Adrenal gland (tissue), 12 donors: ENCODE results near the gene ASCL2. TPM values are rescaled to one million over a fixed set of nuclear protein-coding genes. Genes with fewer than 3 reads are reported as not detected.

Experiments
- DNase-seq, 7 donors: peaks; one replicate each; pipeline ENCODE4 v3.0.0-alpha.2; 2019 to 2020
- H3K27ac ChIP-seq, 5 donors: fragments of 200-600 bp; sonication (generic) in 4 of 5; 1 replicate in 3 of 5; 2 replicates in 2 of 5; pipeline versions ENCODE4 v1.5.1 to v1.8.0; 2016 to 2020; ENCODE audit warnings: mild to moderate bottlenecking in 1 of 5
- H3K27me3 ChIP-seq: fragments of 200-600 bp; 2 replicates; pipeline ENCODE4 v1.8.0; 2021
- H3K36me3 ChIP-seq, 2 donors: fragments of 200-600 bp; replicated peaks in 1 of 2; 1 replicate in 1 of 2; 2 replicates in 1 of 2; pipeline versions ENCODE4 v1.5.1 to v1.8.0; 2018 to 2022
- H3K4me1 ChIP-seq, 2 donors: fragments of 200-600 bp; replicated peaks in 1 of 2; 1 replicate in 1 of 2; 2 replicates in 1 of 2; pipeline versions ENCODE4 v1.5.1 to v1.8.0; 2018 to 2021
- H3K4me3 ChIP-seq, 4 donors: fragments of 200-600 bp; sonication (generic) in 3 of 4; one replicate each; pipeline ENCODE4 v1.5.1; 2016 to 2018
- H3K9me3 ChIP-seq, 3 donors: fragments of 200-600 bp; sonication (generic) in 1 of 3; replicated peaks in 1 of 3; 1 replicate in 2 of 3; 2 replicates in 1 of 3; pipeline versions ENCODE4 v1.5.1 to v1.8.0; 2016 to 2021
- POLR2A ChIP-seq, 2 donors: fragments of 450-650 bp; IDR thresholded peaks; one replicate each; pipeline ENCODE4 v1.6.1; 2017; ENCODE audit warnings: antibody characterized with exemption in 2 of 2, mild to moderate bottlenecking in 2 of 2, moderate library complexity in 1 of 2
- WGBS, 4 donors: extraction: QIAGEN DNeasy Blood & Tissue Kit in 2 of 4; methylation state at CpG; one replicate each; pipeline versions ENCODE4 v1.1.5 to v1.1.7; 2013 to 2017; 5-methylcytosine and 5-hydroxymethylcytosine counted together
- intact Hi-C, 2 donors: fragments of 100-400 bp; cut with DNase I; formaldehyde crosslinking; loops; one replicate each; pipeline versions ENCODE4 v1.14.1 to v1.15.0; 2022 to 2023
- polyA plus RNA-seq, 3 donors: library from polyadenylated mRNA; stranded (reverse); fragments of 200-250 nt in 2 of 3; fragments of 350-450 nt in 1 of 3; fragmentation: Illumina TruSeq in 1 of 3; extraction: RNeasy Lipid Tissue Mini Kit (QIAGEN cat#74804) in 1 of 3; gene quantifications; one replicate each; pipeline ENCODE4 v1.2.3, GENCODE V29; 2013 to 2014
- total RNA-seq, 9 donors: library from RNA; depleted of rRNA in 4 of 9; stranded (reverse); fragments of >200 nt in 4 of 9; fragments of 120-200 nt in 1 of 9; fragmentation: NEBNext Ultra II Directional in 1 of 9; extraction: Animal tissue kit (Norgen Biotek cat#: 25700) in 1 of 9; gene quantifications; one replicate each; pipeline versions ENCODE4 v1.1.0 to v1.2.4, GENCODE V29; 2013 to 2023
- TF ChIP-seq, protein P1 (sequence below), 6 experiments: fragments of 450-650 bp in 4 of 6; fragments of 200-600 bp in 2 of 6; sonication (generic) in 1 of 6; IDR thresholded peaks; 1 replicate in 5 of 6; 2 replicates in 1 of 6; pipeline versions ENCODE4 v1.5.1 to v1.8.0; 2016 to 2021; ENCODE audit warnings: antibody characterized with exemption in 6 of 6, mild to moderate bottlenecking in 2 of 6, moderate library complexity in 1 of 6
- donor health status: healthy with polysubstance abuse.
- donor health status: Bipolar disorder and iron deficiency.
- donor health status: DM: yes; HTN: yes; CAD: no.
- donor health status: DM: no; HTN: no; CAD: no.
- donor health status: DM: no; HTN: no; CAD: no.
- donor health status: DM: yes; HTN: yes; CAD: no.

The ASCL2 gene
- total and polyA plus RNA-seq, 12 donors: 0.11 to 2.2 (median 0.77) TPM; not detected in 2

- H3K27me3 ChIP-seq: peaks cover 10% of the 10 kb centered on the region
- DNase-seq: peak in 1 of 7 donors; percentile 36
- H3K27ac ChIP-seq: no peak overlapping the region
- no peak overlapping the region for H3K4me3 ChIP-seq
- no peaks in the 10 kb centered on the region for H3K4me1 ChIP-seq
- TF ChIP-seq POLR2A (IDR thresholded peaks at IDR 0.05): no peak
- TF ChIP-seq, protein P1, sequence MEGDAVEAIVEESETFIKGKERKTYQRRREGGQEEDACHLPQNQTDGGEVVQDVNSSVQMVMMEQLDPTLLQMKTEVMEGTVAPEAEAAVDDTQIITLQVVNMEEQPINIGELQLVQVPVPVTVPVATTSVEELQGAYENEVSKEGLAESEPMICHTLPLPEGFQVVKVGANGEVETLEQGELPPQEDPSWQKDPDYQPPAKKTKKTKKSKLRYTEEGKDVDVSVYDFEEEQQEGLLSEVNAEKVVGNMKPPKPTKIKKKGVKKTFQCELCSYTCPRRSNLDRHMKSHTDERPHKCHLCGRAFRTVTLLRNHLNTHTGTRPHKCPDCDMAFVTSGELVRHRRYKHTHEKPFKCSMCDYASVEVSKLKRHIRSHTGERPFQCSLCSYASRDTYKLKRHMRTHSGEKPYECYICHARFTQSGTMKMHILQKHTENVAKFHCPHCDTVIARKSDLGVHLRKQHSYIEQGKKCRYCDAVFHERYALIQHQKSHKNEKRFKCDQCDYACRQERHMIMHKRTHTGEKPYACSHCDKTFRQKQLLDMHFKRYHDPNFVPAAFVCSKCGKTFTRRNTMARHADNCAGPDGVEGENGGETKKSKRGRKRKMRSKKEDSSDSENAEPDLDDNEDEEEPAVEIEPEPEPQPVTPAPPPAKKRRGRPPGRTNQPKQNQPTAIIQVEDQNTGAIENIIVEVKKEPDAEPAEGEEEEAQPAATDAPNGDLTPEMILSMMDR (IDR thresholded peaks at IDR 0.05): no peak
- peaks cover 0 to 4% (median 0%) of the 10 kb centered on the region in 3 donors for H3K9me3 ChIP-seq
- intact Hi-C loops: no loop called here
- no peaks in the 10 kb centered on the region for H3K36me3 ChIP-seq
- WGBS, 4 donors: 80 to 95% (median 87%) methylated on average over 13 to 14 of the region's 14 CpGs
Observed at GRCh38 chr11:2276280-2277007, 6.1 kb upstream of the ASCL2 start.

DNA sequence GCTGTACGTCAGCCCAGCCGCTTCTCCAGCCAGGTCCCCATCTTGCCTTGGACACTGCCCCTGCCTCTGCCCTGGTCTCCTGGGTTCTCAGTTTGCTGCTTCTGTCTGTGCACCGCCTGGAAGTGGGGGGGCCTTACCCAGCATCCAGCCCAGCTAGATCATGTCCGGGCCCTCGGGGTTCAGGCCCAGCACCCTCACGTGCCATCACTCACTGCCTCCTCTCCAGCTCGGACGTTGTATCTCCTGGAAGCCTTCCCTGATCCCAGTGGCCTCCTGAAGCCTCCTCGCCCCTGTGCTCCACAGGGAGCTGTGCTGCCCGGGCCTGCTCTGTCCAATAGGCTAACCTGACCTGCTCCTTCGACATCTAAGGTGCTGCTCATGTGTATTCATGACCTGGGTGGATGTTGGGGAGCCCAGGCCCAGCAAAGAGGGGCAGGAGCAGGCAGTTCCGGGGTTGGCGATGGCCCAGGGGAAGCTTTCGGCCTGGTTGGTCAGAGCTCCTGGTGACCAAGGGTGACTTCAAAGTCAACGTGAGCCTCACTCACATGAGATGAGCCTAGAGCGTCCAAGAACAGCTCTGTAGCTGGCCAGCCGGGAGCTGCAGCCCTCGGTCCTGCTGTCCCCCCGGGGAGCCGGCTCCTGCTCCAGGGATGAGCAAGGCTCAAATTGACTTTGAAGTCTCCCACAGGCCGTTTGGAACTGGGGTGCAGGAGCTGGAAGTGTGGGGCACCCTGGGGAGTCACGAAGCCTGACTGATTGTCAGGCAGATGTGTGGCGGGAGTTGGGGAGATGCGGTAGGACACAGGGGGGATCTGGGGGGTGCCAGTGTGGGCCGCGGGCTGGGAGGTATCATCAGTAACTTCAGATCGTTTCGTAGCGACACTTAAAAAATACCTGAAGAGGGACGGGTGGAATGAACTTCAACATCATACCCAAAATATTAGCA is 5.2 kb upstream of the ASCL2 start:
- Histone ChIP-seq H3K4me3 (no peak overlapping the region), H3K27ac (no peak overlapping the region), H3K27me3 (peaks cover 18% of the 10 kb centered on the region), H3K4me1 (no peaks in the 10 kb centered on the region), H3K9me3 (peaks cover 0 to 4% (median 0%) of the 10 kb centered on the region in 3 donors), H3K36me3 (no peaks in the 10 kb centered on the region)
- intact Hi-C loops: no loop called here
- TF ChIP-seq, protein P1 (IDR thresholded peaks at IDR 0.05): no peak
- no peak for TF ChIP-seq POLR2A (IDR thresholded peaks at IDR 0.05)
- DNase-seq: peak in 1 of 7 donors; percentile 30
- WGBS, 4 donors: 86 to 95% (median 88%) methylated on average over 15 to 30 of the region's 30 CpGs

DNA sequence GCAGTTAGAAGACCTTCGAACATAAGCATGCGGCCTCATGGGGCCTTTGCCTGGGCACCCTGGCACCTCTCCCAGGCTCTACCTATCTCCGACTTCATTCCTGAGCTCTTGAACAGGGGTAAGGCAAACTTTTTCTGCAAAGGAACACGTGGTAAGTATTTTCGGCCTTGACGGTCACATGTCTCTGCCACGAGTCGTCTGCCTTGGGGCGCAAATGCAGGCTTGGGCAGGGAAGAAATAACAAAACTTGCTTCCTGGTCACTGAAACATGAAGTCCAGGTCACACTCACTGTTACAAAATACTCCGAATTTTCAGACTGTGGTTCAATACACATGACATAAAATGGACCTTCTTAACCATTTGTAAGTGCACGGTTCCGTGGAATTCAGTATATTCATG is 3.4 kb upstream of the ASCL2 start:
- Histone ChIP-seq H3K4me1 (peaks cover 0 to 14% of the 10 kb centered on the region in 2 donors), H3K36me3 (no peaks in the 10 kb centered on the region), H3K27ac (no peak overlapping the region), H3K27me3 (peaks cover 32% of the 10 kb centered on the region), H3K9me3 (no peaks in the 10 kb centered on the region), H3K4me3 (no peak overlapping the region)
- no peak for DNase-seq
- 68 to 78% (median 72%) methylated on average over 12 of the region's 12 CpGs for WGBS, 4 donors
- intact Hi-C loops: no loop called here
- no peak for TF ChIP-seq POLR2A (IDR thresholded peaks at IDR 0.05)
- TF ChIP-seq, protein P1 (IDR thresholded peaks at IDR 0.05): no peak

DNA sequence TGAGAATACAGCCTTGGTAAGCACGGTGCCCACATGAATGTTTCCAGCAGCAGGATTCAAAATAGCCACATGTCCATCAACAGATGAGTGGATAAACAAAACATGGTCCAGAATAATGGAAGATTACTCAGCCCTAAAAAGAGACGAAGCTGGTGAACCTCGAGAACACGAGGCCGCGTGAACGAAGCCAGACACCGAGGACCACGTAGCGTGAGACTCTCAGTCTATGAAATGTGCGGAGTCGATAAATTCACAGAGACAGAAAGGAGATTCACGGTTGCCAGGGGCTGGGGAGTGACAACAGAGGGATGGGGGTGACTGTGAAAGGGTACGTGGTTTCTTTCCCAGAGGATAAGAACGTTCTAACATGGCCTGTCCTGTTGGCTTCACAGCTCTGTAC is 2.9 kb upstream of the ASCL2 start:
- TF ChIP-seq, protein P1 (IDR thresholded peaks at IDR 0.05): no peak
- no peak for TF ChIP-seq POLR2A (IDR thresholded peaks at IDR 0.05)
- no peaks in the 10 kb centered on the region for H3K9me3 ChIP-seq
- no peak overlapping the region for H3K4me3 ChIP-seq
- no peaks in the 10 kb centered on the region for H3K36me3 ChIP-seq
- peaks cover 0 to 14% of the 10 kb centered on the region in 2 donors for H3K4me1 ChIP-seq
- DNase-seq: no peak
- WGBS, 4 donors: 85 to 88% (median 88%) methylated on average over 15 of the region's 15 CpGs
- no peak overlapping the region for H3K27ac ChIP-seq
- intact Hi-C loops: no loop called here
- H3K27me3 ChIP-seq: peaks cover 36% of the 10 kb centered on the region
